Measurements from ENCODE around the gene DRGX.

Gene DRGX

GRCh38 chr10:49410365-49411074 lies 14.6 kb upstream of the DRGX start:
- Histone ChIP-seq H3K9ac (no peak overlapping the region), H3K36me3 (no peaks in the 10 kb centered on the region), H3K9me3 (replicated peaks in 1 of 11) (no peaks in the 10 kb centered on the region), H3K4me1 (no peaks in the 10 kb centered on the region), H3K4me2 (no peak overlapping the region), H3K27ac (no peak overlapping the region), H3K27me3 (no peaks in the 10 kb centered on the region), H4K20me1 (no peaks in the 10 kb centered on the region; a peak in 1 of 22 replicates), H3K4me3 (no peak overlapping the region)
- TF ChIP-seq Cebpa-rat (IDR thresholded peaks at IDR 0.05), result no peak

- no peak overlapping the region for H3K27ac ChIP-seq
- no peak for TF ChIP-seq Cebpa-rat (IDR thresholded peaks at IDR 0.05)
- no peaks in the 10 kb centered on the region for H3K4me1 ChIP-seq
- H4K20me1 ChIP-seq, result no peaks in the 10 kb centered on the region; a peak in 1 of 22 replicates
- no peak overlapping the region for H3K9ac ChIP-seq
- no peaks in the 10 kb centered on the region for H3K36me3 ChIP-seq
- H3K4me2 ChIP-seq, result no peak overlapping the region
- H3K27me3 ChIP-seq, result no peaks in the 10 kb centered on the region
- no peak overlapping the region for H3K4me3 ChIP-seq
- H3K9me3 ChIP-seq (replicated peaks in 1 of 11), result no peaks in the 10 kb centered on the region
Observed at GRCh38 chr10:49409755-49410154, 13.9 kb upstream of the DRGX start.

- Histone ChIP-seq H3K36me3 (no peaks in the 10 kb centered on the region), H3K9me3 (replicated peaks in 1 of 11) (no peaks in the 10 kb centered on the region), H3K27me3 (no peaks in the 10 kb centered on the region; a peak in 1 of 22 replicates), H4K20me1 (no peaks in the 10 kb centered on the region; a peak in 1 of 22 replicates), H3K27ac (no peak overlapping the region), H3K4me3 (no peak overlapping the region), H3K4me2 (no peak overlapping the region), H3K9ac (no peak overlapping the region), H3K4me1 (no peaks in the 10 kb centered on the region)
- TF ChIP-seq Cebpa-rat (IDR thresholded peaks at IDR 0.05), result no peak
Observed at GRCh38 chr10:49408519-49409306, 12.8 kb upstream of the DRGX start.

GRCh38 chr10:49407552-49408137 lies 11.8 kb upstream of the DRGX start:
- Histone ChIP-seq H3K36me3 (no peaks in the 10 kb centered on the region), H3K27ac (no peak overlapping the region), H3K27me3 (no peaks in the 10 kb centered on the region; a peak in 1 of 22 replicates), H4K20me1 (no peaks in the 10 kb centered on the region; a peak in 1 of 22 replicates), H3K4me2 (no peak overlapping the region), H3K4me1 (no peaks in the 10 kb centered on the region), H3K9ac (no peak overlapping the region), H3K4me3 (no peak overlapping the region), H3K9me3 (replicated peaks in 1 of 11) (no peaks in the 10 kb centered on the region)
- TF ChIP-seq Cebpa-rat (IDR thresholded peaks at IDR 0.05), result no peak

DNA sequence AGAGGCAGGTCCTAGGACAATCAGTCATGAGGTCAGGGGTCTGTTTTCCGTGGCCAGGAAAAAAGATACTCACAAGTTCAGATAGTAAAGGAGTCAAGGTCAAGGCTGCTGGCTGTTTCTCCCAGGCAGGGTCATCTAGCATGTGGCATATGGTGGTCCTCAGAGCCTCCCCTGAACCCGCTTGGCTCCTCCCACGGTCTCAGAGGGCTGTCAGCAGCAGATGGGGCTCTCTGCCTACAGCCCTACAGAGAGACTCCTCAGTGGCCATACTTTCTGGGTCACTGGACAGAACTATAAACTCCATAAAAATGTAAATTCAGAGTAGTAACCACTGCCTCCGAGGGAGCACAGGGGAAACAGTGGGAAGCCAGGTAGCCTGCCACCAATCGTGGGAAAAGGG lies 11.3 kb upstream of the DRGX start:
- Histone ChIP-seq H3K27ac (no peak overlapping the region), H3K4me2 (no peak overlapping the region), H4K20me1 (no peaks in the 10 kb centered on the region; a peak in 2 of 22 replicates), H3K36me3 (no peaks in the 10 kb centered on the region), H3K4me1 (no peaks in the 10 kb centered on the region), H3K9ac (no peak overlapping the region), H3K27me3 (peaks cover 0 to 3% (median 0%) of the 10 kb centered on the region in 11 experiments; a peak in 7 of 22 replicates), H3K4me3 (no peak overlapping the region), H3K9me3 (replicated peaks in 1 of 11) (no peaks in the 10 kb centered on the region)
- TF ChIP-seq Cebpa-rat (IDR thresholded peaks at IDR 0.05), result no peak

DNA sequence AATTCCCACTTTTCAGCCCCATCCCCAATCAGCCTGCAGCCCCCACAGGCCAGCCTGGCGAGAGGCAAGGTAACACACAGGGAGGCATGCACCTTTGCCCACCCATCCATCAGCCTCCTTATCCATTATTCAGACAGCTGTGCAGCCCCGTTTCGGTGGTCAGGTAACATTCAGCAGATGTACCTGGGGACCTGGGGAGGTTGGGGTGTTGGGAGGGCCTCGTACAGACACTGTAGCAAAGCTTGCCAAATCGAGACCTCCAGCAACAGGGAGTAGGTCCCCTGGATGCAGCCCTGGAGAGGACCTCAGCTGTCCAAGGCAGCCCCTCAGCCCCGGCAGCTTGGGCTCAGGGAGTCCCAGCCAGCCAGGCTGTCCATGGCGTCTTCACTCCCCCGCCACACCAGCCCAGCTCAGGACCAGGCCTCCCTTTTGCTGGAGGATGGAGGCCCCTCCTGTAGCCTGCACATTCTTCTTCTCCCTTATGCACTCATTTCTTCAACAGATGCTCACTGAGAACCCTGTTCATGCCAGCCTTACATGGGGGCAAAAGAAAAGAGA lies 8.5 kb upstream of the DRGX start:
- H3K4me1 ChIP-seq, result no peaks in the 10 kb centered on the region
- H3K9ac ChIP-seq, result no peak overlapping the region
- no peaks in the 10 kb centered on the region; a peak in 2 of 22 replicates for H4K20me1 ChIP-seq
- no peak overlapping the region for H3K4me2 ChIP-seq
- H3K36me3 ChIP-seq, result no peaks in the 10 kb centered on the region
- no peak overlapping the region for H3K4me3 ChIP-seq
- H3K9me3 ChIP-seq (replicated peaks in 1 of 11), result no peaks in the 10 kb centered on the region
- H3K27me3 ChIP-seq, result peaks cover 12 to 24% (median 13%) of the 10 kb centered on the region in 11 experiments
- TF ChIP-seq Cebpa-rat (IDR thresholded peaks at IDR 0.05), result no peak
- H3K27ac ChIP-seq, result no peak overlapping the region

- peaks cover 0 to 2% (median 0%) of the 10 kb centered on the region in 11 experiments; a peak in 3 of 22 replicates for H4K20me1 ChIP-seq
- H3K4me3 ChIP-seq, result no peak overlapping the region
- H3K9me3 ChIP-seq (replicated peaks in 1 of 11), result peaks cover 0 to 2% (median 1%) of the 10 kb centered on the region in 11 experiments; a peak in 9 of 22 replicates
- H3K4me2 ChIP-seq, result no peak overlapping the region
- H3K36me3 ChIP-seq, result no peaks in the 10 kb centered on the region
- no peak overlapping the region for H3K9ac ChIP-seq
- no peaks in the 10 kb centered on the region for H3K4me1 ChIP-seq
- H3K27me3 ChIP-seq, result peaks cover 21 to 34% (median 24%) of the 10 kb centered on the region in 11 experiments
- H3K27ac ChIP-seq, result no peak overlapping the region
- TF ChIP-seq Cebpa-rat (IDR thresholded peaks at IDR 0.05), result no peak
Observed at GRCh38 chr10:49403363-49403762, 7.5 kb upstream of the DRGX start.

DNA sequence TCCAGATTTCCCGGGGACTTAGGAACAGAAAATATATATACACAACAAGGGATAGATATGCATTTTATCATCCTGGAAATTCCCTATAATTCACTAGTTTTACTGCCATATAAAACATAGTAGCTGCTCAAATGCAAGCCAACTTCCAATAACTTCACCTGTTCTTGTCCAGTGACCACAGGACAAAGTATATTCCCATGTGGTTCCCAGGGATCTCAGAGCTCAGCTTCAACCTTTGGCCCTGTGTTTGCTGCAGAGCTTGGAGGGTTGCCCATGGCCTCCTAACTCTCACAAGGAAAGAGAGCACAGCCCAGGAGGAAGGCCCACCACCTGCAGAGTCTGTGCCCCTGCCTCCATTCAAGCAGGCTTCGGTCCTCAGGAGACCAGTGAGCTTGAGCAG lies 4.5 kb upstream of the DRGX start:
- Histone ChIP-seq H3K4me1 (no peaks in the 10 kb centered on the region), H4K20me1 (peaks cover 0 to 20% (median 0%) of the 10 kb centered on the region in 11 experiments; a peak in 7 of 22 replicates), H3K4me2 (no peak overlapping the region), H3K9me3 (replicated peaks in 1 of 11) (peaks cover 26 to 32% (median 31%) of the 10 kb centered on the region in 11 experiments), H3K36me3 (no peaks in the 10 kb centered on the region), H3K27me3 (peaks cover 51 to 64% (median 54%) of the 10 kb centered on the region in 11 experiments), H3K27ac (no peak overlapping the region), H3K4me3 (no peak overlapping the region), H3K9ac (no peak overlapping the region)
- TF ChIP-seq Cebpa-rat (IDR thresholded peaks at IDR 0.05), result no peak

- Histone ChIP-seq H3K9ac (no peak overlapping the region), H3K4me3 (no peak overlapping the region), H3K27me3 (peaks cover 64 to 78% (median 68%) of the 10 kb centered on the region in 11 experiments), H3K27ac (no peak overlapping the region), H3K4me2 (no peak overlapping the region), H3K9me3 (replicated peaks in 1 of 11) (peaks cover 31 to 40% (median 38%) of the 10 kb centered on the region in 11 experiments), H3K4me1 (no peaks in the 10 kb centered on the region), H3K36me3 (no peaks in the 10 kb centered on the region), H4K20me1 (peaks cover 0 to 25% (median 0%) of the 10 kb centered on the region in 11 experiments; a peak in 7 of 22 replicates)
- TF ChIP-seq Cebpa-rat (IDR thresholded peaks at IDR 0.05), result no peak
Observed at GRCh38 chr10:49398986-49399385, 3.1 kb upstream of the DRGX start.
